SK-N-SH (cell line): Measurements from ENCODE around the gene CHCHD5. TPM values are rescaled to one million over a fixed set of nuclear protein-coding genes. Genes with fewer than 3 reads are reported as not detected.
A peak's percentile ranks its signal among the peaks of the same experiment; 100 is the strongest.

Experiments used
- CTCF ChIA-PET: fragments of 300-600, 350-600 bp; formaldehyde crosslinking; extraction: SDS; loops from one replicate; lab custom pipeline; 2021; lab: Yijun Ruan, JAX
- POLR2A ChIA-PET: fragments of 350-600 bp; sonication (Branson Sonifier 250); formaldehyde crosslinking; extraction: SDS; loops from one replicate; lab custom pipeline; 2020; ENCODE audit warnings: antibody characterized with exemption, inconsistent platforms; lab: Yijun Ruan, JAX
- DNase-seq: peaks from one replicate; pipeline ENCODE4 v3.0.0; 2012
- H2AFZ ChIP-seq: fragments of 200-600 bp; sonication (generic); 2 replicates; pipeline ENCODE4 v1.8.1; 2016; ENCODE audit warnings: antibody characterized with exemption, mild to moderate bottlenecking, low read depth
- H3F3A ChIP-seq: fragments of 200-600 bp; sonication (generic); replicated peaks from 2 replicates; pipeline ENCODE3; 2016; ENCODE audit warnings: antibody characterized with exemption, mild to moderate bottlenecking; ENCODE audit not compliant: insufficient read depth
- H3K27ac ChIP-seq, 2 experiments: fragments of 200-500 bp in 1 of 2; fragments of 200-600 bp in 1 of 2; sonication (Bioruptor generic) in 1 of 2; sonication (generic), shearing (Covaris generic) in 1 of 2; 2 replicates each; pipeline versions ENCODE4 v1.5.1 to v1.6.1; 2014 to 2016; ENCODE audit warnings: low read depth in 2 of 2, inconsistent platforms in 1 of 2, low read length in 1 of 2, mild to moderate bottlenecking in 1 of 2, mixed read lengths in 1 of 2
- H3K27me3 ChIP-seq: fragments of 200-600 bp; sonication (generic), shearing (Covaris generic); 2 replicates; pipeline ENCODE4 v1.6.1; 2016; ENCODE audit warnings: mixed run types; ENCODE audit not compliant: insufficient read depth
- H3K36me3 ChIP-seq, 2 experiments: fragments of 200-500 bp in 1 of 2; fragments of 200-600 bp in 1 of 2; sonication (Bioruptor generic) in 1 of 2; sonication (generic) in 1 of 2; replicated peaks in 1 of 2; 2 replicates each; pipeline versions ENCODE3 to v1.5.1; 2014 to 2016; ENCODE audit warnings: low read length in 1 of 2, mild to moderate bottlenecking in 1 of 2; ENCODE audit not compliant: insufficient read depth in 2 of 2, control insufficient read depth in 1 of 2
- H3K4me1 ChIP-seq, 2 experiments: fragments of 200-500 bp in 1 of 2; fragments of 200-600 bp in 1 of 2; sonication (Bioruptor generic) in 1 of 2; sonication (generic), shearing (Covaris generic) in 1 of 2; 2 replicates each; pipeline versions ENCODE4 v1.5.1 to v1.6.1; 2014 to 2016; ENCODE audit warnings: low read depth in 1 of 2, low read length in 1 of 2, mixed run types in 1 of 2; ENCODE audit not compliant: insufficient read depth in 2 of 2, control insufficient read depth in 1 of 2
- H3K4me2 ChIP-seq: fragments of 200-600 bp; sonication (generic), shearing (Covaris generic); 2 replicates; pipeline ENCODE4 v1.6.1; 2017; ENCODE audit warnings: mixed run types
- H3K4me3 ChIP-seq, 2 experiments: fragments of 200-500 bp in 1 of 2; fragments of 200-600 bp in 1 of 2; sonication (Bioruptor generic) in 1 of 2; sonication (generic), shearing (Covaris generic) in 1 of 2; 2 replicates each; pipeline versions ENCODE4 v1.5.1 to v1.8.1; 2014 to 2016; ENCODE audit warnings: low read depth in 2 of 2, inconsistent platforms in 1 of 2, low read length in 1 of 2, mild to moderate bottlenecking in 1 of 2, mixed read lengths in 1 of 2, moderate library complexity in 1 of 2
- H3K79me2 ChIP-seq: fragments of 200-600 bp; sonication (generic); 2 replicates; pipeline ENCODE4 v1.8.1; 2017; ENCODE audit warnings: mild to moderate bottlenecking; ENCODE audit not compliant: insufficient read depth
- H3K9ac ChIP-seq: fragments of 200-600 bp; sonication (generic); 2 replicates; pipeline ENCODE4 v1.6.1; 2017; ENCODE audit warnings: mixed run types
- H3K9me2 ChIP-seq: fragments of 200-600 bp; sonication (generic); 2 replicates; pipeline ENCODE4 v1.6.1; 2017; ENCODE audit warnings: mixed run types
- H3K9me3 ChIP-seq: fragments of 200-600 bp; sonication (generic); 2 replicates; pipeline ENCODE4 v1.6.1; 2017; ENCODE audit warnings: mixed run types, mild to moderate bottlenecking, moderate library complexity
- H4K20me1 ChIP-seq: fragments of 200-600 bp; sonication (generic); 2 replicates; pipeline ENCODE4 v1.6.1; 2017; ENCODE audit warnings: mild to moderate bottlenecking, mixed run types; ENCODE audit not compliant: insufficient read depth
- CHD2 ChIP-seq: fragments of 150-350 bp; IDR thresholded peaks from 2 replicates; pipeline ENCODE4 v1.6.1; 2018; ENCODE audit warnings: low read length; ENCODE audit not compliant: partially characterized antibody
- CTCF ChIP-seq: fragments of 200-600 bp; sonication (generic); IDR thresholded peaks from 2 replicates; pipeline ENCODE4 v1.6.1; 2017; ENCODE audit warnings: antibody characterized with exemption, mild to moderate bottlenecking, moderate library complexity
- ELF1 ChIP-seq: IDR thresholded peaks from 2 replicates; pipeline ENCODE4 v1.4.0; 2012
- EZH2phosphoT487 ChIP-seq: fragments of 200-600 bp; sonication (generic); IDR thresholded peaks from 2 replicates; pipeline ENCODE4 v1.6.1; 2017; ENCODE audit warnings: low read depth, mixed run types, mild to moderate bottlenecking, antibody characterized with exemption, moderate library complexity, borderline replicate concordance
- FOXM1 ChIP-seq: IDR thresholded peaks from 2 replicates; pipeline ENCODE4 v1.4.0; 2012; ENCODE audit warnings: low read depth, mild to moderate bottlenecking
- IRF3 ChIP-seq: fragments of 150-350 bp; IDR thresholded peaks from 2 replicates; pipeline ENCODE4 v1.6.1; 2016; ENCODE audit warnings: mild to moderate bottlenecking, low read depth, low read length
- JUND ChIP-seq: IDR thresholded peaks from 2 replicates; pipeline ENCODE4 v1.4.0; 2012
- MAX ChIP-seq: IDR thresholded peaks from 2 replicates; pipeline ENCODE4 v1.4.0; 2012; ENCODE audit warnings: low read depth
- MEF2A ChIP-seq: IDR thresholded peaks from 2 replicates; pipeline ENCODE4 v1.4.0; 2012; ENCODE audit warnings: low read depth, borderline replicate concordance
- MXI1 ChIP-seq: IDR thresholded peaks from 2 replicates; pipeline ENCODE4 v1.6.1; 2012; ENCODE audit warnings: mild to moderate bottlenecking, low read depth, low read length, improper control_type of control experiment
- NFIC ChIP-seq: IDR thresholded peaks from 2 replicates; pipeline ENCODE4 v1.4.0; 2012; ENCODE audit warnings: borderline replicate concordance
- PBX3 ChIP-seq: IDR thresholded peaks from 2 replicates; pipeline ENCODE4; 2012
- RAD21 ChIP-seq: IDR thresholded peaks from 2 replicates; pipeline ENCODE4 v1.6.1; 2012; ENCODE audit warnings: mild to moderate bottlenecking, low read length
- RCOR1 ChIP-seq: fragments of 150-350 bp; IDR thresholded peaks from 2 replicates; pipeline ENCODE4 v1.6.1; 2017; ENCODE audit warnings: antibody characterized with exemption, low read length
- REST ChIP-seq: IDR thresholded peaks from 2 replicates; pipeline ENCODE4 v1.6.1; 2012; ENCODE audit warnings: mild to moderate bottlenecking, low read depth, low read length, moderate library complexity
- RFX5 ChIP-seq: IDR thresholded peaks from 2 replicates; pipeline ENCODE4 v1.6.1; 2012; ENCODE audit warnings: mild to moderate bottlenecking, improper control_type of control experiment, low read length
- RXRA ChIP-seq: IDR thresholded peaks from 2 replicates; pipeline ENCODE4 v1.4.0; 2012; ENCODE audit warnings: low read depth, mild to moderate bottlenecking, borderline replicate concordance
- TAF1 ChIP-seq: IDR thresholded peaks from 2 replicates; pipeline ENCODE4 v1.6.1; 2012; ENCODE audit warnings: low read depth, mild to moderate bottlenecking, low read length, moderate library complexity, borderline replicate concordance
- TEAD4 ChIP-seq: IDR thresholded peaks from 2 replicates; pipeline ENCODE4 v1.4.0; 2012; ENCODE audit warnings: mild to moderate bottlenecking, borderline replicate concordance; ENCODE audit not compliant: insufficient read depth
- USF1 ChIP-seq: IDR thresholded peaks from 2 replicates; pipeline ENCODE4 v1.4.0; 2012; ENCODE audit warnings: low read depth, borderline replicate concordance
- ZBTB33 ChIP-seq: IDR thresholded peaks from 2 replicates; pipeline ENCODE4 v1.4.0; 2012; ENCODE audit warnings: low read depth, borderline replicate concordance
- whole genome bisulfite sequencing: methylation state at CpG from one replicate; pipeline ENCODE4 v1.1.6; 2017; ENCODE audit warnings: low lambda C conversion rate; 5-methylcytosine and 5-hydroxymethylcytosine counted together
- polyA plus RNA-seq, 3 experiments: library from polyadenylated mRNA; depleted of rRNA; stranded (reverse); fragments of >200 nt; gene quantifications; 2 replicates each; pipeline ENCODE4 v1.2.3, GENCODE V29; 2012

CHCHD5 gene
- polyA plus RNA-seq, 1 of the 3 experiments (the other 2 are of a cell fraction): 55.9 TPM

- peak; percentile 88 for DNase-seq
- WGBS: 17% methylated on average over 27 of the region's 34 CpGs
- TF ChIP-seq ZBTB33: no peak
- no peak for TF ChIP-seq RFX5
- no peak for TF ChIP-seq RAD21
- TF ChIP-seq NFIC: no peak
- TF ChIP-seq USF1: no peak
- TF ChIP-seq EZH2phosphoT487: no peak
- TF ChIP-seq CHD2: no peak
- no peak for TF ChIP-seq JUND
- no peak for TF ChIP-seq IRF3
- no peak for TF ChIP-seq REST
- no peak; the same call in 1 of the 2 replicates for TF ChIP-seq RCOR1
- TF ChIP-seq CTCF: no peak
- no peak for TF ChIP-seq MXI1
- TF ChIP-seq FOXM1: no peak
- no peak for TF ChIP-seq MEF2A
- no peak for TF ChIP-seq RXRA
- TF ChIP-seq TAF1: peak; percentile 56; the same call in 1 of the 2 replicates
- TF ChIP-seq PBX3: 0 out of 2 replicates have a peak, but pooled peaks have one; percentile 5
- no peak for TF ChIP-seq MAX
- TF ChIP-seq TEAD4: no peak
- peak; percentile 73; the same call in 1 of the 2 replicates for TF ChIP-seq ELF1
These were observed 42.9 kb upstream of the CHCHD5 start for GRCh38 chr2:112541315-112542122.

More at GRCh38 chr2:112541315-112542122, 42.9 kb upstream of the CHCHD5 start:
- H3K4me1 ChIP-seq: peaks cover 3 to 5% of the 10 kb centered on the region in 2 experiments; a peak in 2 of 4 replicates
- H3K27me3 ChIP-seq: no peaks in the 10 kb centered on the region
- peak overlapping the region; percentile 84 for H2AFZ ChIP-seq
- peak overlapping the region; percentile 90 for H3K4me2 ChIP-seq
- ChIA-PET CTCF (interaction anchor here (0.8 to 2.8 kb wide), 4 partner anchors 51 to 61 kb away, joined by 3 to 15 read pairs (median 4); no protein-coding TSS in a partner anchor), POLR2A (no interaction called here)
- 0 out of 2 replicates have a peak, but pooled peaks cover 4% of the 10 kb centered on the region for H4K20me1 ChIP-seq
- peaks cover 0 to 8% of the 10 kb centered on the region in 2 experiments for H3K36me3 ChIP-seq
- H3K27ac ChIP-seq: peak overlapping the region; percentile 79 to 98
- no peaks in the 10 kb centered on the region for H3K9me2 ChIP-seq
- peaks cover 11% of the 10 kb centered on the region for H3F3A ChIP-seq
- H3K4me3 ChIP-seq: peak overlapping the region; percentile 97 to 99
- no peaks in the 10 kb centered on the region for H3K9me3 ChIP-seq
- peaks cover 42% of the 10 kb centered on the region for H3K79me2 ChIP-seq
- peak overlapping the region; percentile 82 for H3K9ac ChIP-seq
